T-cell (primary cell): ENCODE measurements around the gene SREBF2. TPM values are rescaled to one million over a fixed set of nuclear protein-coding genes. Genes with fewer than 3 reads are reported as not detected.
"Not testable (repeated sequence)": the region's sequence is repeated elsewhere in the genome, so short reads cannot be mapped to it uniquely, and the experiment has no call there.

ENCODE experiments used
- ATAC-seq, 4 experiments: fragments of 200-7000 bp in 3 of 4; fragments of 150-1000 bp in 1 of 4; cut with Tn5 transposase; replicated peaks in 1 of 4; 1 replicate in 3 of 4; 2 replicates in 1 of 4; pipeline ENCODE4 v1.10.0; 2021; ENCODE audit warnings: moderate library complexity in 3 of 4, mild to moderate bottlenecking in 2 of 4, moderate number of reproducible peaks in 1 of 4
- CTCF ChIA-PET, 2 donors: fragments of 300-600 bp; sonication (Branson Sonifier 250); formaldehyde crosslinking; loops; one replicate each; lab custom pipeline; 2022; ENCODE audit warnings: antibody characterized with exemption in 2 of 2; lab: Charles Lee
- POLR2A ChIA-PET, 2 donors: fragments of 300-600 bp; sonication (Branson Sonifier 250); formaldehyde crosslinking; loops; one replicate each; lab custom pipeline; 2022; ENCODE audit warnings: antibody characterized with exemption in 2 of 2; lab: Charles Lee
- DNase-seq, 35 experiments: peaks; one replicate each; pipeline versions ENCODE4 v3.0.0 to v3.0.0-alpha.2; 2013 to 2023
- H3K27ac ChIP-seq: one replicate; pipeline ENCODE4 v1.5.1; 2013; ENCODE audit warnings: low read length
- H3K27me3 ChIP-seq, 2 experiments: replicated peaks in 1 of 2; 1 replicate in 1 of 2; 2 replicates in 1 of 2; pipeline versions ENCODE4 v1.6.1 to v1.7.0; 2013; ENCODE audit warnings: low read length in 1 of 2, mixed read lengths in 1 of 2; ENCODE audit not compliant: control insufficient read depth in 2 of 2, insufficient read depth in 2 of 2; ENCODE audit errors: extremely low read depth in 1 of 2
- H3K36me3 ChIP-seq, 2 donors: 1 replicate in 1 of 2; 2 replicates in 1 of 2; pipeline versions ENCODE4 v1.6.1 to v1.7.0; 2013; ENCODE audit warnings: low read length in 1 of 2; ENCODE audit not compliant: control insufficient read depth in 2 of 2, insufficient read depth in 1 of 2; ENCODE audit errors: extremely low read depth in 1 of 2
- H3K4me1 ChIP-seq, 2 experiments: 1 replicate in 1 of 2; 2 replicates in 1 of 2; pipeline versions ENCODE4 v1.6.1 to v1.7.0; 2013; ENCODE audit warnings: low read length in 2 of 2, mixed read lengths in 1 of 2; ENCODE audit not compliant: insufficient read depth in 2 of 2, control insufficient read depth in 1 of 2; ENCODE audit errors: extremely low read depth in 1 of 2
- H3K4me3 ChIP-seq, 2 donors: 1 replicate in 1 of 2; 2 replicates in 1 of 2; pipeline versions ENCODE4 v1.5.1 to v1.7.0; 2013; ENCODE audit warnings: mild to moderate bottlenecking in 2 of 2, low read length in 1 of 2, moderate library complexity in 1 of 2; ENCODE audit not compliant: control insufficient read depth in 1 of 2; ENCODE audit errors: extremely low read depth in 1 of 2
- H3K9me3 ChIP-seq: 2 replicates; pipeline ENCODE4 v1.7.0; 2013
- H3K27ac Mint-ChIP-seq, 2 donors: one replicate each; pipeline ENCODE4 v1.8.0; 2020 to 2021; ENCODE audit warnings: mild to moderate bottlenecking in 2 of 2, mixed read lengths in 2 of 2
- H3K27me3 Mint-ChIP-seq, 2 donors: one replicate each; pipeline ENCODE4 v1.8.0; 2021 to 2022; ENCODE audit warnings: mixed read lengths in 2 of 2
- H3K36me3 Mint-ChIP-seq: one replicate; pipeline ENCODE4 v1.8.0; 2021; ENCODE audit warnings: mixed read lengths
- H3K4me1 Mint-ChIP-seq, 3 donors: one replicate each; pipeline ENCODE4 v1.8.0; 2020 to 2022; ENCODE audit warnings: mixed read lengths in 3 of 3, mild to moderate bottlenecking in 1 of 3
- H3K4me3 Mint-ChIP-seq, 3 donors: one replicate each; pipeline ENCODE4 v1.8.0; 2020 to 2022; ENCODE audit warnings: mild to moderate bottlenecking in 3 of 3, mixed read lengths in 3 of 3, moderate library complexity in 3 of 3
- H3K9me3 Mint-ChIP-seq, 3 donors: one replicate each; pipeline ENCODE4 v1.8.0; 2020 to 2022; ENCODE audit warnings: mixed read lengths in 3 of 3
- WGBS: methylation state at CpG from one replicate; pipeline ENCODE4 v1.1.5; 2013; ENCODE audit warnings: missing lambda C conversion rate; ENCODE audit not compliant: insufficient coverage; 5-methylcytosine and 5-hydroxymethylcytosine counted together
- total RNA-seq, 35 experiments: library from RNA in 6 of 35; stranded (reverse) in 6 of 35; fragments of 120-200 nt in 1 of 35; gene quantifications; one replicate each; pipeline versions ENCODE4 v1.2.1 to v1.2.4 and lab custom pipeline; 2013 to 2026

SREBF2 gene
- total RNA-seq, 5 donors from 2014 or later (not counting 1 experiment from before 2014, with no cell fraction given) = 71.9 to 128 (median 112) TPM

DNA sequence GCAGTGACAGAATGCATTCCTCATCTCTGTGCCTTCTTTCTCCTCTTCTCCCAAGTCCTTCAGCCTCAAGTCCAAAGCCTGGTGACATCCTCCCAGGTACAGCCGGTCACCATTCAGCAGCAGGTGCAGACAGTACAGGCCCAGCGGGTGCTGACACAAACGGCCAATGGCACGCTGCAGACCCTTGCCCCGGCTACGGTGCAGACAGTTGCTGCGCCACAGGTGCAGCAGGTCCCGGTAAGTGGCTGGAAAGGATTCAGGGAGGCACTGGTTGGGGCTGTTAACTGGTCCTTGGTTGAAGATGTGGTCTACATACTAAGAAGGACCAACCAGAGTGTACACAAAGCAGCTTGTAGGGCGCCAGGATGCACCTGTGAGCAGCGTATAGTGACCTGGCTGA is 35.7 kb downstream of the SREBF2 start:
- H3K4me1 Mint-ChIP-seq = peaks cover 10 to 26% (median 24%) of the 10 kb centered on the region in 3 donors
- WGBS = 97% methylated on average over 10 of the region's 10 CpGs
- no peak overlapping the region for H3K27ac Mint-ChIP-seq
- Histone ChIP-seq H3K27me3 (no peaks in the 10 kb centered on the region), H3K9me3 (no peaks in the 10 kb centered on the region), H3K27ac (no peak overlapping the region), H3K36me3 (peaks cover 7 to 49% of the 10 kb centered on the region in 2 donors), H3K4me1 (peaks cover 5 to 22% of the 10 kb centered on the region in 2 experiments), H3K4me3 (no peak overlapping the region)
- no peaks in the 10 kb centered on the region for H3K27me3 Mint-ChIP-seq
- ChIA-PET POLR2A (no interaction called here), CTCF (no interaction called here)
- H3K36me3 Mint-ChIP-seq = peaks cover 31% of the 10 kb centered on the region
- DNase-seq (no peak), ATAC-seq (no peak)
- H3K9me3 Mint-ChIP-seq = no peaks in the 10 kb centered on the region
- H3K4me3 Mint-ChIP-seq = no peak overlapping the region

DNA sequence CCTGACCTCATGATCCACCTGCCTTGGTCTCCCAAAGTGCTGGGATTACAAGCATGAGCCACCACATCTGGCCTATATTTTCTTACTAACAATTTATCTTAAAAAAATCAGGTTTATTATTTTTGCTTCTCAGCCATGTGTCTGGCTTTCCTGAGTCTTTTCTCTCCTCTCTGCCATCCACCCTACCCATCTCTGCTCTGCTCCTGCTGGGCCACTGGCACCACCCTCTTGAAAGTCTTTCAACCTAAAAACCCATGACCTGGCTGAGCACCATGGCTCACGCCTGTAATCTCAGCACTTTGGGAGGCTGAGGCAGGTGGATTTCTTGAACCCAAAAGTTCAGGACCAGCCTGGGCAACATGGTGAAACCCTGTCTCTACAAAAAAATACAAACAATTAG is 37.2 kb downstream of the SREBF2 start:
- H3K9me3 Mint-ChIP-seq, H3K4me3 ChIP-seq, H3K27ac Mint-ChIP-seq, H3K27ac ChIP-seq, H3K27me3 ChIP-seq, H3K9me3 ChIP-seq, H3K4me3 Mint-ChIP-seq, POLR2A ChIA-PET, DNase-seq, H3K27me3 Mint-ChIP-seq, ATAC-seq: not testable (repeated sequence)
- no CpG with 5 or more reads among the region's 1 CpG for WGBS
- H3K36me3 ChIP-seq = peaks cover 10 to 59% of the 10 kb centered on the region in 2 donors
- H3K4me1 ChIP-seq = peaks cover 5 to 19% of the 10 kb centered on the region in 2 experiments
- H3K4me1 Mint-ChIP-seq = peaks cover 9 to 30% (median 25%) of the 10 kb centered on the region in 3 donors
- peaks cover 36% of the 10 kb centered on the region for H3K36me3 Mint-ChIP-seq
- CTCF ChIA-PET = interaction anchor here in 1 of 2 donors (0.7 kb wide), 1 partner anchor 39 kb away, joined by 3 read pairs; no protein-coding TSS in a partner anchor

DNA sequence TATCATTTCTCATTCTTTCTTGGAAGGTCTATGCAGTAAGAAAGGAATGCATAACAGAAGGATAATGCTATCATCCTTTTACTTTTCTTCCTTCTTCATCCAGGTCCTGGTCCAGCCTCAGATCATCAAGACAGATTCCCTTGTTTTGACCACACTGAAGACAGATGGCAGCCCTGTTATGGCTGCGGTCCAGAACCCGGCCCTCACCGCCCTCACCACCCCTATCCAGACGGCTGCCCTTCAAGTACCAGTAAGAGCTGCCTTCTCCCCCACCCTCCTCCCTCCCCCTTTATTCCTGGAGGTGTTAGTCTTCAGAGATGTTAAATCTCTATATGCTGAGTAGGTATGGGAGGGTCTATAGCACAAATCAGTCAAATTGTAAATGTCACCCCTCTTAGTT is 37.9 kb downstream of the SREBF2 start:
- Mint-ChIP-seq H3K4me3 (no peak overlapping the region), H3K36me3 (peaks cover 43% of the 10 kb centered on the region), H3K27me3 (no peaks in the 10 kb centered on the region), H3K27ac (no peak overlapping the region), H3K4me1 (peaks cover 8 to 30% (median 22%) of the 10 kb centered on the region in 3 donors), H3K9me3 (no peaks in the 10 kb centered on the region)
- H3K27ac ChIP-seq = no peak overlapping the region
- no peak overlapping the region for H3K4me3 ChIP-seq
- 100% methylated on average over 1 of the region's 4 CpGs for WGBS
- POLR2A ChIA-PET = interaction anchor here (0.6 kb wide), 3 partner anchors 20 to 73 kb away, joined by 3 to 9 read pairs (median 7); no protein-coding TSS in a partner anchor
- H3K27me3 ChIP-seq = no peaks in the 10 kb centered on the region
- ATAC-seq (no peak), DNase-seq (no peak)
- H3K36me3 ChIP-seq = peaks cover 13 to 65% of the 10 kb centered on the region in 2 donors
- no peaks in the 10 kb centered on the region for H3K9me3 ChIP-seq
- H3K4me1 ChIP-seq = peaks cover 5 to 16% of the 10 kb centered on the region in 2 experiments
- CTCF ChIA-PET = interaction anchor here in 1 of 2 donors (0.6 kb wide), 1 partner anchor 17 kb away, joined by 5 read pairs; no protein-coding TSS in a partner anchor

DNA sequence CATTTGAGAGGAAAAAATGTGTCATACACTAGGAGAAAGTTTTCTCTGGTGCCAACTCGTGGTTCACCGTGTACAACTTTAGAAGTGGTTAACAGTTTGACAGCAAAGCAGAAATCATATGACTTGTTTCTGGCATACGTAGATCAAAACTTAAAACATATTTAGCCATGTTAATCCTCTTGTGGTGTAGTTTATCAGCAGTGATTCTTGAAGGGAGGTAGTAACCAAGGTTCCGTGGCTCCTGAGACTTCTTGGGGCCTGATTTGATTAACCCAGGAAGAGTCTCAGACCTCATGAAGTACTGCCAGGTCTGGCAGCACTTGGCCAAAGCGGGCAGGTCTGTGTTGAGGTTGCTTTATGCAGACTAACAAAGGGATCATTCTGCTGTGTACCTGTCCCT is 40.5 kb downstream of the SREBF2 start:
- Mint-ChIP-seq H3K4me3 (peak overlapping the region; percentile 17 to 52 (median 44)), H3K27me3 (no peaks in the 10 kb centered on the region), H3K27ac (peak overlapping the region; percentile 81 to 87), H3K4me1 (peaks cover 8 to 36% (median 31%) of the 10 kb centered on the region in 3 donors), H3K36me3 (peaks cover 53% of the 10 kb centered on the region), H3K9me3 (no peaks in the 10 kb centered on the region)
- H3K27ac ChIP-seq = peak overlapping the region; percentile 60
- ATAC-seq (peak; percentile 43 to 90 (median 67)), DNase-seq (peak in 17 of 35 experiments; percentile 4 to 72 (median 18))
- ChIA-PET CTCF (interaction anchor here in 1 of 2 donors (0.6 to 1.0 kb wide), 2 partner anchors 11 to 16 kb away, joined by 3 to 4 read pairs; no protein-coding TSS in a partner anchor), POLR2A (no interaction called here)
- no peaks in the 10 kb centered on the region for H3K27me3 ChIP-seq
- no peaks in the 10 kb centered on the region for H3K9me3 ChIP-seq
- peaks cover 7 to 69% of the 10 kb centered on the region in 2 donors for H3K36me3 ChIP-seq
- no CpG with 5 or more reads among the region's 5 CpGs for WGBS
- peaks cover 5 to 16% of the 10 kb centered on the region in 2 experiments for H3K4me1 ChIP-seq
- no peak overlapping the region for H3K4me3 ChIP-seq

DNA sequence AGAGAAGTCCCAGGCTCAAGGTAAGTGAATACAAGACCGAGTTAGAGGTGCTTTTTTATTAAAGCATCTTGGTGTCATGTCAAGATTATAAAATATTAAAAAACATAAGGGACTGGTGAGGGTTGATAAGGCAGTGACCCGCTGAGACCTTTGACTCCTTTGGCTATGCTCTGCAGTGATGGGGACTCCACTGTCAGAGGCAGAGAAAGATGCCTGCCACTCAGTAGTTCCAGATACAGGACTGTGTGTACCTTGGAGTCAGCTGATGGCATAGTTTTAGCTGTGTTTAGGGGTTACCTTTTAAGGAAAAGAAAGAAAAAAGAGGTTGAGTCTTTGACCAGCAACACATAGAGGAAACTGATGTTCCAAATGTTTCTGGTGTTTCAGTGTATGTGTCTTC is 41.2 kb downstream of the SREBF2 start:
- Histone ChIP-seq H3K9me3 (no peaks in the 10 kb centered on the region), H3K36me3 (peaks cover 7 to 69% of the 10 kb centered on the region in 2 donors), H3K27ac (no peak overlapping the region), H3K4me3 (no peak overlapping the region), H3K4me1 (peaks cover 5 to 16% of the 10 kb centered on the region in 2 experiments), H3K27me3 (no peaks in the 10 kb centered on the region)
- H3K27me3 Mint-ChIP-seq = no peaks in the 10 kb centered on the region
- H3K9me3 Mint-ChIP-seq = no peaks in the 10 kb centered on the region
- DNase-seq (no peak), ATAC-seq (no peak)
- H3K36me3 Mint-ChIP-seq = peaks cover 56% of the 10 kb centered on the region
- H3K4me3 Mint-ChIP-seq = no peak overlapping the region
- peaks cover 8 to 36% (median 31%) of the 10 kb centered on the region in 3 donors for H3K4me1 Mint-ChIP-seq
- POLR2A ChIA-PET = no interaction called here
- CTCF ChIA-PET = no interaction called here
- 100% methylated on average over 1 of the region's 2 CpGs for WGBS
- no peak overlapping the region for H3K27ac Mint-ChIP-seq

DNA sequence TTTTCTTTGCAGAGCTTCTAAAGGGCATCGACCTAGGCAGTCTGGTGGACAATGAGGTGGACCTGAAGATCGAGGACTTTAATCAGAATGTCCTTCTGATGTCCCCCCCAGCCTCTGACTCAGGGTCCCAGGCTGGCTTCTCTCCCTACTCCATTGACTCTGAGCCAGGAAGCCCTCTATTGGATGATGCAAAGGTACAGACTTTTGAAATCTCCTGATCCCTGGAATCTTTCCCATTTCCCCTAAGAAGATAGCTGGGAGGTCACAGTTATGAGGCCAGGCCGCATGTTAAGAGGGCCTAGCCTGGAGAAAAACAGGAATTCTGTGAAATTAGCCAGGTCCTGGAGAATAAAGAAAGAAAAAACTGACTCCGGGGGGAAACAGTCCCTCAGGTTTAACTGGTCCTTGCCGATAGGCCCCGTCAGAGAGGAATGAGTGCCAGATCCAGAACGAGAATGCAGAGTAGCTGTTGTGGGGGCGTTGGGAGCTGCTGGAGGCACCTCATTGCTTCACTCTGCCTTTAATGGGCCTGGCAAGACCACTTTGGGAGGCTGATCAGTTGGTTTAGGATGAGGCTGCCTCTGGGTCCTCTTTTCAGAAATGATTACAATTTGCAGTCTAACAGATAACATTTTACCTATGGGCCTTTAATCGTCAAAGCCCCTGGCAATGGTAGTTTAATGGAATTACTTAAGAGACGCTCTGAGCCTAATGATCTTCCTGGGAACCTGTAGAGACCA is 42.8 kb downstream of the SREBF2 start:
- DNase-seq (no peak), ATAC-seq (no peak)
- Mint-ChIP-seq H3K27me3 (no peaks in the 10 kb centered on the region), H3K36me3 (peaks cover 58% of the 10 kb centered on the region), H3K9me3 (no peaks in the 10 kb centered on the region), H3K4me1 (peaks cover 8 to 36% (median 31%) of the 10 kb centered on the region in 3 donors), H3K4me3 (no peak overlapping the region), H3K27ac (no peak overlapping the region)
- no peaks in the 10 kb centered on the region for H3K27me3 ChIP-seq
- H3K27ac ChIP-seq = no peak overlapping the region
- H3K9me3 ChIP-seq = no peaks in the 10 kb centered on the region
- ChIA-PET POLR2A (interaction anchor here in 1 of 2 donors (0.6 kb wide), 1 partner anchor 43 kb away, joined by 3 read pairs; the partner anchor contains the start of gene SREBF2), CTCF (interaction anchor here in 1 of 2 donors (0.6 kb wide), 1 partner anchor 16 kb away, joined by 3 read pairs; no protein-coding TSS in a partner anchor)
- no peak overlapping the region for H3K4me3 ChIP-seq
- H3K36me3 ChIP-seq = peaks cover 7 to 69% of the 10 kb centered on the region in 2 donors
- peaks cover 5 to 16% of the 10 kb centered on the region in 2 experiments for H3K4me1 ChIP-seq
- WGBS = 98% methylated on average over 6 of the region's 10 CpGs
